GM18508 (cell line): ENCODE data around the gene GJC3.
A peak's percentile ranks its signal among the peaks of the same experiment; 100 is the strongest.
"Not testable (repeated sequence)": the region's sequence is repeated elsewhere in the genome, so short reads cannot be mapped to it uniquely, and the experiment has no call there.

Experiments
- ATAC-seq: cut with Tn5 transposase; IDR thresholded peaks from one replicate; pipeline ENCODE4 v1.9.1; 2021; ENCODE audit warnings: moderate number of reproducible peaks; ENCODE audit not compliant: insufficient read depth, unreplicated experiment

GJC3 gene

GRCh38 chr7:99935009-99935408 lies 5.6 kb upstream of the GJC3 start:
- not testable (repeated sequence) for ATAC-seq

GRCh38 chr7:99930376-99930775 lies 956 bp upstream of the GJC3 start:
- no peak for ATAC-seq

- no peak for ATAC-seq
Measured at GRCh38 chr7:99929730-99930053, 272 bp upstream of the GJC3 start.

GRCh38 chr7:99928188-99928587 lies 1.2 kb downstream of the GJC3 start:
- no peak for ATAC-seq

- no peak for ATAC-seq
Measured at GRCh38 chr7:99927536-99927935, 1.9 kb downstream of the GJC3 start.

- ATAC-seq: no peak
Measured at GRCh38 chr7:99926321-99926720, 3.1 kb downstream of the GJC3 start.

GRCh38 chr7:99923200-99923599 lies 6.2 kb downstream of the GJC3 start:
- ATAC-seq: no peak

GRCh38 chr7:99920149-99920548 lies 9.3 kb downstream of the GJC3 start:
- no peak for ATAC-seq

- ATAC-seq: no peak
Measured at GRCh38 chr7:99919814-99920112, 9.7 kb downstream of the GJC3 start.

GRCh38 chr7:99918959-99919813 lies 10.2 kb downstream of the GJC3 start, which contains the start of gene TRIM4:
TSS of gene TRIM4 (minus strand) at chr7:99919530. CDS start at chr7:99919401, 129 bp downstream.
- ATAC-seq: peak; percentile 79

- ATAC-seq: no peak
Measured at GRCh38 chr7:99910976-99911375, 18.4 kb downstream of the GJC3 start.

GRCh38 chr7:99901581-99901980 lies 27.8 kb downstream of the GJC3 start:
- ATAC-seq: no peak

- no peak for ATAC-seq
Measured at GRCh38 chr7:99899830-99900519, 29.4 kb downstream of the GJC3 start.

- no peak for ATAC-seq
Measured at GRCh38 chr7:99898836-99899235, 30.6 kb downstream of the GJC3 start.

GRCh38 chr7:99898023-99898357 lies 31.4 kb downstream of the GJC3 start:
- no peak for ATAC-seq

GRCh38 chr7:99897322-99898022 lies 31.9 kb downstream of the GJC3 start:
- no peak for ATAC-seq

- ATAC-seq: no peak
Measured at GRCh38 chr7:99894738-99895137, 34.7 kb downstream of the GJC3 start.

- no peak for ATAC-seq
Measured at GRCh38 chr7:99893280-99893679, 36.1 kb downstream of the GJC3 start.

- not testable (repeated sequence) for ATAC-seq
Measured at GRCh38 chr7:99890348-99890747, 39.1 kb downstream of the GJC3 start.

- not testable (repeated sequence) for ATAC-seq
Measured at GRCh38 chr7:99888366-99888765, 41.1 kb downstream of the GJC3 start.

- no peak for ATAC-seq
Measured at GRCh38 chr7:99881370-99881769, 48.0 kb downstream of the GJC3 start.
